IMR-90 (cell line): ENCODE data around the gene CTNND2.

Experiments used
- POLR2A ChIP-seq: IDR thresholded peaks from 2 replicates; pipeline ENCODE4 v1.6.1; 2012; ENCODE audit warnings: mild to moderate bottlenecking, low read depth, low read length
- RCOR1 ChIP-seq: IDR thresholded peaks from 2 replicates; pipeline ENCODE4 v1.6.1; 2012; ENCODE audit warnings: mild to moderate bottlenecking, low read length, improper control_type of control experiment; ENCODE audit not compliant: insufficient replicate concordance

DNA sequence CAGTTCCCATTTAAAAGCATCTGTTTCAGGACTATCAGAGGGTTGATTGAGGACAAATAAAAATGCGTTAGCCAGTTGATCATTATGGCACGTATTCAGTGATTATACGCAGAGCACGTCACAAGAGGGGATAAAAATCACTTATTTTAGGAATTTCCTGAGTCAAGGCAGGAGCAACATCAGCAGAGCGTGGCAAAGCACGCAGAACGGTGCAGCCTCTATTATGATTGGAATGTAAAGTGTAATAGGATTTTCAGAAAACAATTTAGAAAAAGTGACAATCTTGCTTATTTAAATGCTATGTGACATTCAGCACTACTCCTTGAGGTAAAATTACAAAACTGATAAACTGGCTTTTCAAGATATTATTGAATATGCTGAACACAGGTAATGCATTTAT is 729.7 kb downstream of the CTNND2 start:
- no peak for TF ChIP-seq RCOR1
- no peak for TF ChIP-seq POLR2A
